GM23338 (cell line): ENCODE measurements around the gene HADHA. TPM values are rescaled to one million over a fixed set of nuclear protein-coding genes. Genes with fewer than 3 reads are reported as not detected.

Experiments
- ATAC-seq: fragments of 200-7000 bp; cut with Tn5 transposase; 3 replicates; pipeline ENCODE4 v1.9.1; 2020
- DNase-seq: peaks from one replicate; pipeline ENCODE4 v3.0.0-alpha.2; 2015; ENCODE audit warnings: low spot score
- H2AFZ ChIP-seq: fragments of 200-600 bp; sonication (generic); 2 replicates; pipeline ENCODE4 v1.8.0; 2016; ENCODE audit warnings: antibody characterized with exemption, mild to moderate bottlenecking, moderate library complexity
- H3F3A ChIP-seq: fragments of 200-600 bp; sonication (generic); replicated peaks from 2 replicates; pipeline ENCODE4 v1.8.0; 2017; ENCODE audit warnings: antibody characterized with exemption, mixed run types, low read depth
- H3K27ac ChIP-seq: fragments of 200-600 bp; sonication (generic); 2 replicates; pipeline ENCODE4 v1.6.1; 2016; ENCODE audit warnings: low read depth
- H3K27me3 ChIP-seq: fragments of 200-600 bp; sonication (generic); 2 replicates; pipeline ENCODE4 v1.8.0; 2016; ENCODE audit warnings: mild to moderate bottlenecking, mixed run types, moderate library complexity; ENCODE audit not compliant: insufficient read depth
- H3K36me3 ChIP-seq: fragments of 200-600 bp; sonication (generic); 2 replicates; pipeline ENCODE4 v1.8.0; 2016; ENCODE audit warnings: mild to moderate bottlenecking; ENCODE audit not compliant: insufficient read depth
- H3K4me1 ChIP-seq: fragments of 200-600 bp; sonication (generic); 2 replicates; pipeline ENCODE4 v1.8.0; 2016; ENCODE audit warnings: mild to moderate bottlenecking, moderate library complexity; ENCODE audit not compliant: insufficient read depth
- H3K4me2 ChIP-seq: fragments of 200-600 bp; sonication (generic); 2 replicates; pipeline ENCODE4 v1.7.1; 2017; ENCODE audit warnings: mixed run types
- H3K4me3 ChIP-seq: fragments of 200-600 bp; sonication (generic); 2 replicates; pipeline ENCODE4 v1.6.1; 2016; ENCODE audit warnings: mixed run types
- H3K79me2 ChIP-seq: fragments of 200-600 bp; sonication (generic); replicated peaks from 2 replicates; pipeline ENCODE4 v1.8.0; 2017; ENCODE audit warnings: mild to moderate bottlenecking; ENCODE audit not compliant: insufficient read depth
- H3K9me2 ChIP-seq: fragments of 200-600 bp; sonication (generic); 2 replicates; pipeline ENCODE4 v1.8.0; 2017; ENCODE audit not compliant: insufficient read depth
- H4K20me1 ChIP-seq: fragments of 200-600 bp; sonication (generic); replicated peaks from 2 replicates; pipeline ENCODE4 v1.8.0; 2017; ENCODE audit warnings: mild to moderate bottlenecking; ENCODE audit not compliant: insufficient read depth
- H3K27ac Mint-ChIP-seq: 2 replicates; pipeline ENCODE4 v1.8.0; 2020; ENCODE audit warnings: inconsistent platforms, mild to moderate bottlenecking, moderate library complexity, mixed read lengths
- H3K27me3 Mint-ChIP-seq: 3 replicates; pipeline ENCODE4 v1.8.0; 2022; ENCODE audit warnings: low read depth, mild to moderate bottlenecking, moderate library complexity, mixed read lengths, inconsistent platforms; ENCODE audit not compliant: insufficient read depth, poor library complexity
- H3K36me3 Mint-ChIP-seq: 3 replicates; pipeline ENCODE4 v1.8.0; 2021; ENCODE audit warnings: low read depth, mild to moderate bottlenecking, inconsistent platforms, moderate library complexity, mixed read lengths
- H3K4me1 Mint-ChIP-seq: 3 replicates; pipeline ENCODE4 v1.8.0; 2020; ENCODE audit warnings: mild to moderate bottlenecking, inconsistent platforms, mixed read lengths
- H3K4me3 Mint-ChIP-seq: 3 replicates; pipeline ENCODE4 v1.8.0; 2021; ENCODE audit warnings: moderate library complexity, mild to moderate bottlenecking, inconsistent platforms, mixed read lengths
- H3K9me3 Mint-ChIP-seq: 3 replicates; pipeline ENCODE4 v1.8.0; 2020; ENCODE audit warnings: moderate library complexity, mild to moderate bottlenecking, inconsistent platforms, mixed read lengths
- CREB1 ChIP-seq: fragments of 250-450 bp; sonication (Bioruptor Pico); IDR thresholded peaks from 2 replicates; pipeline ENCODE4 v1.5.0; 2020; ENCODE audit warnings: low read depth, mild to moderate bottlenecking, moderate library complexity
- EZH2 ChIP-seq: fragments of 200-600 bp; sonication (generic); IDR thresholded peaks from one replicate; pipeline ENCODE4 v1.8.0; 2017; ENCODE audit warnings: antibody characterized with exemption, mild to moderate bottlenecking, low read depth; ENCODE audit not compliant: unreplicated experiment
- EZH2phosphoT487 ChIP-seq: fragments of 200-600 bp; sonication (generic); IDR thresholded peaks from one replicate; pipeline ENCODE4 v1.8.1; 2018; ENCODE audit warnings: antibody characterized with exemption; ENCODE audit not compliant: unreplicated experiment
- JUNB ChIP-seq: IDR thresholded peaks from one replicate; pipeline ENCODE4 v1.6.1; 2016; ENCODE audit warnings: antibody characterized with exemption; ENCODE audit not compliant: unreplicated experiment
- NANOG ChIP-seq: IDR thresholded peaks from 2 replicates; pipeline ENCODE4 v1.6.1; 2016; ENCODE audit warnings: antibody characterized with exemption, borderline replicate concordance
- POLR2AphosphoS5 ChIP-seq: IDR thresholded peaks from 2 replicates; pipeline ENCODE4 v1.6.1; 2016; ENCODE audit warnings: antibody characterized with exemption, low read depth
- STAT1 ChIP-seq: IDR thresholded peaks from one replicate; pipeline ENCODE4 v1.6.1; 2016; ENCODE audit warnings: antibody characterized with exemption; ENCODE audit not compliant: unreplicated experiment
- ZNF114 ChIP-seq: fragments of 250-450 bp; sonication (Bioruptor Pico); IDR thresholded peaks from 2 replicates; pipeline ENCODE4 v1.5.0; 2020; ENCODE audit warnings: mild to moderate bottlenecking, moderate library complexity
- ZNF331 ChIP-seq: fragments of 250-450 bp; sonication (Bioruptor Pico); IDR thresholded peaks from 2 replicates; pipeline ENCODE4 v1.5.0; 2020; ENCODE audit warnings: low read depth, mild to moderate bottlenecking, moderate library complexity
- polyA plus RNA-seq: library from polyadenylated mRNA; unstranded; fragments of >200 nt; fragmentation: Nextera tagmentation; extraction: Ambion mirVana; gene quantifications from 2 replicates; pipeline ENCODE4 v1.2.1, GENCODE V29; 2016
- total RNA-seq: library from RNA; depleted of rRNA; stranded (reverse); fragments of >200 nt; shearing (Covaris generic); gene quantifications from 2 replicates; pipeline ENCODE4 v1.2.3, GENCODE V29; 2014
- TF ChIP-seq, protein P1 (sequence below), 2 experiments: fragments of 200-600 bp in 1 of 2; sonication (generic) in 1 of 2; conservative IDR thresholded peaks; 2 replicates each; pipeline versions ENCODE4 v1.5.1 to v1.6.1; 2016 to 2017; ENCODE audit warnings: antibody characterized with exemption in 2 of 2, low read depth in 2 of 2, mild to moderate bottlenecking in 2 of 2, moderate library complexity in 1 of 2
- TF ChIP-seq, protein P2 (sequence below): IDR thresholded peaks from one replicate; pipeline ENCODE4 v1.6.1; 2018; ENCODE audit warnings: antibody characterized with exemption; ENCODE audit not compliant: unreplicated experiment
- TF ChIP-seq, protein P3 (sequence below): fragments of 250-450 bp; sonication (Bioruptor Pico); IDR thresholded peaks from 2 replicates; pipeline ENCODE4 v1.5.0; 2020; ENCODE audit warnings: mild to moderate bottlenecking, moderate library complexity
- TF ChIP-seq, protein P4 (sequence below): IDR thresholded peaks from 2 replicates; pipeline ENCODE4 v1.6.1; 2016; ENCODE audit warnings: antibody characterized with exemption

HADHA gene
- total and polyA plus RNA-seq, 2 experiments from 2014 or later = 63.9 to 92.3 TPM

DNA sequence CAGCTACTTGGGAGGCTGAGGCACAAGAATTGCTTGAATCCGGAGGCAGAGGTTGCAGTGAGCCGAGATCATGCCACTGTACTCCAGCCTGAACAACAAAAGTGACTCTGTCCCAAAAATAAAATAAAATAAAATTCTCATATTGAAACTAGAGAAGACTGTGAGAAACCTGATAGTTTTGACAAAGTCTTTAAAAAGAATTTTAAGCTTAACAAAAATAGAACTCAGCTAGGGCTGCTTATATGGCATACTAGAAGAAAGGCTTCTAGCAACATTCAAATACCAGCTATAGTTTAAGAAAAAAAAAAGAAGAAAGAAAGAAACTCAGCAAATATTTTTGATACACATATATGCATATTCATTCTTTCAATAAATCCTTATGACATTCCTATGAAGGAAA, 13.6 kb downstream of the HADHA start:
- H3K36me3 ChIP-seq = peaks cover 87% of the 10 kb centered on the region

More for the DNA sequence above, 13.6 kb downstream of the HADHA start:
- DNase-seq (no peak), ATAC-seq (no peak)
- Histone ChIP-seq H2AFZ (no peak overlapping the region), H3K4me2 (no peak overlapping the region), H3K79me2 (no peaks in the 10 kb centered on the region), H3K27me3 (no peaks in the 10 kb centered on the region), H3K9me2 (no peaks in the 10 kb centered on the region), H3F3A (no peaks in the 10 kb centered on the region), H3K4me3 (no peak overlapping the region), H3K4me1 (no peaks in the 10 kb centered on the region), H4K20me1 (peaks cover 14% of the 10 kb centered on the region; the same call in 1 of the 2 replicates), H3K27ac (no peak overlapping the region)
- no peaks in the 10 kb centered on the region for H3K4me1 Mint-ChIP-seq
- TF ChIP-seq CREB1 = no peak
- TF ChIP-seq, protein P1, sequence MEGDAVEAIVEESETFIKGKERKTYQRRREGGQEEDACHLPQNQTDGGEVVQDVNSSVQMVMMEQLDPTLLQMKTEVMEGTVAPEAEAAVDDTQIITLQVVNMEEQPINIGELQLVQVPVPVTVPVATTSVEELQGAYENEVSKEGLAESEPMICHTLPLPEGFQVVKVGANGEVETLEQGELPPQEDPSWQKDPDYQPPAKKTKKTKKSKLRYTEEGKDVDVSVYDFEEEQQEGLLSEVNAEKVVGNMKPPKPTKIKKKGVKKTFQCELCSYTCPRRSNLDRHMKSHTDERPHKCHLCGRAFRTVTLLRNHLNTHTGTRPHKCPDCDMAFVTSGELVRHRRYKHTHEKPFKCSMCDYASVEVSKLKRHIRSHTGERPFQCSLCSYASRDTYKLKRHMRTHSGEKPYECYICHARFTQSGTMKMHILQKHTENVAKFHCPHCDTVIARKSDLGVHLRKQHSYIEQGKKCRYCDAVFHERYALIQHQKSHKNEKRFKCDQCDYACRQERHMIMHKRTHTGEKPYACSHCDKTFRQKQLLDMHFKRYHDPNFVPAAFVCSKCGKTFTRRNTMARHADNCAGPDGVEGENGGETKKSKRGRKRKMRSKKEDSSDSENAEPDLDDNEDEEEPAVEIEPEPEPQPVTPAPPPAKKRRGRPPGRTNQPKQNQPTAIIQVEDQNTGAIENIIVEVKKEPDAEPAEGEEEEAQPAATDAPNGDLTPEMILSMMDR (conservative IDR thresholded peaks at IDR 0.05; ENCODE audit: low read depth in 2 of 2) = no peak
- no peak for TF ChIP-seq EZH2phosphoT487
- TF ChIP-seq, protein P2, sequence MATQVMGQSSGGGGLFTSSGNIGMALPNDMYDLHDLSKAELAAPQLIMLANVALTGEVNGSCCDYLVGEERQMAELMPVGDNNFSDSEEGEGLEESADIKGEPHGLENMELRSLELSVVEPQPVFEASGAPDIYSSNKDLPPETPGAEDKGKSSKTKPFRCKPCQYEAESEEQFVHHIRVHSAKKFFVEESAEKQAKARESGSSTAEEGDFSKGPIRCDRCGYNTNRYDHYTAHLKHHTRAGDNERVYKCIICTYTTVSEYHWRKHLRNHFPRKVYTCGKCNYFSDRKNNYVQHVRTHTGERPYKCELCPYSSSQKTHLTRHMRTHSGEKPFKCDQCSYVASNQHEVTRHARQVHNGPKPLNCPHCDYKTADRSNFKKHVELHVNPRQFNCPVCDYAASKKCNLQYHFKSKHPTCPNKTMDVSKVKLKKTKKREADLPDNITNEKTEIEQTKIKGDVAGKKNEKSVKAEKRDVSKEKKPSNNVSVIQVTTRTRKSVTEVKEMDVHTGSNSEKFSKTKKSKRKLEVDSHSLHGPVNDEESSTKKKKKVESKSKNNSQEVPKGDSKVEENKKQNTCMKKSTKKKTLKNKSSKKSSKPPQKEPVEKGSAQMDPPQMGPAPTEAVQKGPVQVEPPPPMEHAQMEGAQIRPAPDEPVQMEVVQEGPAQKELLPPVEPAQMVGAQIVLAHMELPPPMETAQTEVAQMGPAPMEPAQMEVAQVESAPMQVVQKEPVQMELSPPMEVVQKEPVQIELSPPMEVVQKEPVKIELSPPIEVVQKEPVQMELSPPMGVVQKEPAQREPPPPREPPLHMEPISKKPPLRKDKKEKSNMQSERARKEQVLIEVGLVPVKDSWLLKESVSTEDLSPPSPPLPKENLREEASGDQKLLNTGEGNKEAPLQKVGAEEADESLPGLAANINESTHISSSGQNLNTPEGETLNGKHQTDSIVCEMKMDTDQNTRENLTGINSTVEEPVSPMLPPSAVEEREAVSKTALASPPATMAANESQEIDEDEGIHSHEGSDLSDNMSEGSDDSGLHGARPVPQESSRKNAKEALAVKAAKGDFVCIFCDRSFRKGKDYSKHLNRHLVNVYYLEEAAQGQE = no peak
- TF ChIP-seq, protein P3, sequence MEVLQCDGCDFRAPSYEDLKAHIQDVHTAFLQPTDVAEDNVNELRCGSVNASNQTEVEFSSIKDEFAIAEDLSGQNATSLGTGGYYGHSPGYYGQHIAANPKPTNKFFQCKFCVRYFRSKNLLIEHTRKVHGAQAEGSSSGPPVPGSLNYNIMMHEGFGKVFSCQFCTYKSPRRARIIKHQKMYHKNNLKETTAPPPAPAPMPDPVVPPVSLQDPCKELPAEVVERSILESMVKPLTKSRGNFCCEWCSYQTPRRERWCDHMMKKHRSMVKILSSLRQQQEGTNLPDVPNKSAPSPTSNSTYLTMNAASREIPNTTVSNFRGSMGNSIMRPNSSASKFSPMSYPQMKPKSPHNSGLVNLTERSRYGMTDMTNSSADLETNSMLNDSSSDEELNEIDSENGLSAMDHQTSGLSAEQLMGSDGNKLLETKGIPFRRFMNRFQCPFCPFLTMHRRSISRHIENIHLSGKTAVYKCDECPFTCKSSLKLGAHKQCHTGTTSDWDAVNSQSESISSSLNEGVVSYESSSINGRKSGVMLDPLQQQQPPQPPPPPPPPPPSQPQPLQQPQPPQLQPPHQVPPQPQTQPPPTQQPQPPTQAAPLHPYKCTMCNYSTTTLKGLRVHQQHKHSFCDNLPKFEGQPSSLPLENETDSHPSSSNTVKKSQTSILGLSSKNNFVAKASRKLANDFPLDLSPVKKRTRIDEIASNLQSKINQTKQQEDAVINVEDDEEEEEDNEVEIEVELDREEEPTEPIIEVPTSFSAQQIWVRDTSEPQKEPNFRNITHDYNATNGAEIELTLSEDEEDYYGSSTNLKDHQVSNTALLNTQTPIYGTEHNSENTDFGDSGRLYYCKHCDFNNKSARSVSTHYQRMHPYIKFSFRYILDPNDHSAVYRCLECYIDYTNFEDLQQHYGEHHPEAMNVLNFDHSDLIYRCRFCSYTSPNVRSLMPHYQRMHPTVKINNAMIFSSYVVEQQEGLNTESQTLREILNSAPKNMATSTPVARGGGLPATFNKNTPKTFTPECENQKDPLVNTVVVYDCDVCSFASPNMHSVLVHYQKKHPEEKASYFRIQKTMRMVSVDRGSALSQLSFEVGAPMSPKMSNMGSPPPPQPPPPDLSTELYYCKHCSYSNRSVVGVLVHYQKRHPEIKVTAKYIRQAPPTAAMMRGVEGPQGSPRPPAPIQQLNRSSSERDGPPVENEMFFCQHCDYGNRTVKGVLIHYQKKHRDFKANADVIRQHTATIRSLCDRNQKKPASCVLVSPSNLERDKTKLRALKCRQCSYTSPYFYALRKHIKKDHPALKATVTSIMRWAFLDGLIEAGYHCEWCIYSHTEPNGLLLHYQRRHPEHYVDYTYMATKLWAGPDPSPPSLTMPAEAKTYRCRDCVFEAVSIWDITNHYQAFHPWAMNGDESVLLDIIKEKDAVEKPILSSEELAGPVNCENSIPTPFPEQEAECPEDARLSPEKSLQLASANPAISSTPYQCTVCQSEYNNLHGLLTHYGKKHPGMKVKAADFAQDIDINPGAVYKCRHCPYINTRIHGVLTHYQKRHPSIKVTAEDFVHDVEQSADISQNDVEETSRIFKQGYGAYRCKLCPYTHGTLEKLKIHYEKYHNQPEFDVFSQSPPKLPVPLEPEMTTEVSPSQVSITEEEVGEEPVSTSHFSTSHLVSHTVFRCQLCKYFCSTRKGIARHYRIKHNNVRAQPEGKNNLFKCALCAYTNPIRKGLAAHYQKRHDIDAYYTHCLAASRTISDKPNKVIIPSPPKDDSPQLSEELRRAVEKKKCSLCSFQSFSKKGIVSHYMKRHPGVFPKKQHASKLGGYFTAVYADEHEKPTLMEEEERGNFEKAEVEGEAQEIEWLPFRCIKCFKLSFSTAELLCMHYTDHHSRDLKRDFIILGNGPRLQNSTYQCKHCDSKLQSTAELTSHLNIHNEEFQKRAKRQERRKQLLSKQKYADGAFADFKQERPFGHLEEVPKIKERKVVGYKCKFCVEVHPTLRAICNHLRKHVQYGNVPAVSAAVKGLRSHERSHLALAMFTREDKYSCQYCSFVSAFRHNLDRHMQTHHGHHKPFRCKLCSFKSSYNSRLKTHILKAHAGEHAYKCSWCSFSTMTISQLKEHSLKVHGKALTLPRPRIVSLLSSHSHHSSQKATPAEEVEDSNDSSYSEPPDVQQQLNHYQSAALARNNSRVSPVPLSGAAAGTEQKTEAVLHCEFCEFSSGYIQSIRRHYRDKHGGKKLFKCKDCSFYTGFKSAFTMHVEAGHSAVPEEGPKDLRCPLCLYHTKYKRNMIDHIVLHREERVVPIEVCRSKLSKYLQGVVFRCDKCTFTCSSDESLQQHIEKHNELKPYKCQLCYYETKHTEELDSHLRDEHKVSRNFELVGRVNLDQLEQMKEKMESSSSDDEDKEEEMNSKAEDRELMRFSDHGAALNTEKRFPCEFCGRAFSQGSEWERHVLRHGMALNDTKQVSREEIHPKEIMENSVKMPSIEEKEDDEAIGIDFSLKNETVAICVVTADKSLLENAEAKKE (CRISPR knock-in tag) = no peak
- TF ChIP-seq ZNF331 (CRISPR knock-in tag) = no peak
- no peak for TF ChIP-seq POLR2AphosphoS5
- TF ChIP-seq STAT1 = no peak
- TF ChIP-seq ZNF114 = no peak
- no peak for TF ChIP-seq JUNB
- TF ChIP-seq NANOG = no peak
- TF ChIP-seq EZH2 = no peak
- TF ChIP-seq, protein P4, sequence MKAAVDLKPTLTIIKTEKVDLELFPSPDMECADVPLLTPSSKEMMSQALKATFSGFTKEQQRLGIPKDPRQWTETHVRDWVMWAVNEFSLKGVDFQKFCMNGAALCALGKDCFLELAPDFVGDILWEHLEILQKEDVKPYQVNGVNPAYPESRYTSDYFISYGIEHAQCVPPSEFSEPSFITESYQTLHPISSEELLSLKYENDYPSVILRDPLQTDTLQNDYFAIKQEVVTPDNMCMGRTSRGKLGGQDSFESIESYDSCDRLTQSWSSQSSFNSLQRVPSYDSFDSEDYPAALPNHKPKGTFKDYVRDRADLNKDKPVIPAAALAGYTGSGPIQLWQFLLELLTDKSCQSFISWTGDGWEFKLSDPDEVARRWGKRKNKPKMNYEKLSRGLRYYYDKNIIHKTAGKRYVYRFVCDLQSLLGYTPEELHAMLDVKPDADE = no peak
- no peaks in the 10 kb centered on the region for H3K27me3 Mint-ChIP-seq
- peaks cover 10% of the 10 kb centered on the region; the same call in 2 of the 3 replicates for H3K9me3 Mint-ChIP-seq
- H3K4me3 Mint-ChIP-seq = no peak overlapping the region
- peaks cover 83% of the 10 kb centered on the region for H3K36me3 Mint-ChIP-seq
- no peak overlapping the region for H3K27ac Mint-ChIP-seq
